M059J (cell line): Measurements from ENCODE around the gene CISD3. TPM values are rescaled to one million over a fixed set of nuclear protein-coding genes. Genes with fewer than 3 reads are reported as not detected.
"Not testable (repeated sequence)": the region's sequence is repeated elsewhere in the genome, so short reads cannot be mapped to it uniquely, and the experiment has no call there.

Source experiments
- DNase-seq: peaks from one replicate; pipeline ENCODE4 v3.0.0-alpha.2; 2012; ENCODE audit warnings: low read depth
- total RNA-seq: library from RNA; depleted of rRNA; stranded (reverse); fragments of >200 nt; shearing (Covaris generic); gene quantifications from 2 replicates; pipeline ENCODE4 v1.2.3, GENCODE V29; 2014

The CISD3 gene
- total RNA-seq, 1 experiment from 2014 or later, result 5.9 TPM

GRCh38 chr17:38707678-38708351 is 22.3 kb upstream of the CISD3 start:
- DNase-seq, result no peak

GRCh38 chr17:38709104-38709820 is 20.9 kb upstream of the CISD3 start:
- no peak for DNase-seq

DNA sequence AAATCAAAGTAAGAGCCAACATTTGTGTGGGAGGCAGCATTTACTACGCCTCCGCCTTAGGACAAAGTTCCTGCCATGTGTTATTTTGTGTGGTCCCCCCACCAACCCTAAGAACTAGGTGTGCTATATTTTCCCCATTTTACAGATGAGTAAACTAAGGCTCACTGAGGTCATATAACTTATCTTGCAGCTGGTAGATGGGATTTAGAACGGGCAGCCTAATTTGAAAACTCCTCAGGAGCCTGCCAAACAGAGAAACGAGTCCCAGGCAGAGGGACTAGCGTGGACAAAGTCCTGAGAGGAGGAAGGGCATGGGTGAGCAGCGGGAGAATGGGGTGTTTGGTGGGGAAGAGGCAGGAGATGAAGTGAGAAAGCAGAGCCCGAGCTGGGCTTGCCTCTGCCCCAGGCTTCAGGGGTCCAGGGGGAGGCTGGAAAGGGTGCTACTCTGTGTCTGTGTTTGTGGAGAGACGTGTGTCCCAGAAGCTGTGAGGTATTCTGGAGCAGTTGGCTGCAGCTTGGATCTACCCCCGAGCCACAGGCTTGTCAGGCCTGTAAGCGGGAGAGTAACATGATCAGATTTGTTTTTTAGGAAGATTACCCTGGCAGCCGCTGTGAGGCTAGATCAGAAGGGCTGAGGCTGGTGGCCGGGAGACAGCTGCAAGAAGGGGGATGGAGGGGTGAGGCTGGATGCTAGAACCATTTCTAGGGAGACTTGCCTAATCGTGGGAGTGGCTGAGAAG is 20.1 kb upstream of the CISD3 start:
- no peak for DNase-seq

DNA sequence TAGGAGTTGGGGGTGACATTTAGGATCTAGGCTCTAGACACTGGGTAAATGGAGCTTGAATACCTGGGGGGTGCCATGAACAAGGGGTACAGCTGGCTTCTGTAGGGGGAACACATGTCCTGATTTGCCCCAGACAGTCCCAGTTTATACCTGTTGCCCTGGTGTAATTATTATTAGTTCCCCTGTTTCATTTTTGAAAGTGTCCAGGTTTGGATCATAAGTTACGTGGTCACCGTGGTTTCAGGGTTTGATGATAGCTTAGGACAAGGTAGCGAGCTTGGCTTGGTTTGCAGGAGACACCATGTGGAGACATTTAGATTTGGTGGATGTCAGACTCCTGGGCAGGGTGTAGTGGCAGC is 19.6 kb upstream of the CISD3 start:
- DNase-seq, result no peak

GRCh38 chr17:38710985-38711384 is 19.2 kb upstream of the CISD3 start:
- DNase-seq, result no peak

GRCh38 chr17:38711792-38712571 is 18.2 kb upstream of the CISD3 start:
- DNase-seq, result no peak

GRCh38 chr17:38712593-38712992 is 17.5 kb upstream of the CISD3 start:
- no peak for DNase-seq

GRCh38 chr17:38713456-38714075 is 16.6 kb upstream of the CISD3 start:
- no peak for DNase-seq

- DNase-seq, result no peak
These were observed 14.8 kb upstream of the CISD3 start for GRCh38 chr17:38715216-38715943.

DNA sequence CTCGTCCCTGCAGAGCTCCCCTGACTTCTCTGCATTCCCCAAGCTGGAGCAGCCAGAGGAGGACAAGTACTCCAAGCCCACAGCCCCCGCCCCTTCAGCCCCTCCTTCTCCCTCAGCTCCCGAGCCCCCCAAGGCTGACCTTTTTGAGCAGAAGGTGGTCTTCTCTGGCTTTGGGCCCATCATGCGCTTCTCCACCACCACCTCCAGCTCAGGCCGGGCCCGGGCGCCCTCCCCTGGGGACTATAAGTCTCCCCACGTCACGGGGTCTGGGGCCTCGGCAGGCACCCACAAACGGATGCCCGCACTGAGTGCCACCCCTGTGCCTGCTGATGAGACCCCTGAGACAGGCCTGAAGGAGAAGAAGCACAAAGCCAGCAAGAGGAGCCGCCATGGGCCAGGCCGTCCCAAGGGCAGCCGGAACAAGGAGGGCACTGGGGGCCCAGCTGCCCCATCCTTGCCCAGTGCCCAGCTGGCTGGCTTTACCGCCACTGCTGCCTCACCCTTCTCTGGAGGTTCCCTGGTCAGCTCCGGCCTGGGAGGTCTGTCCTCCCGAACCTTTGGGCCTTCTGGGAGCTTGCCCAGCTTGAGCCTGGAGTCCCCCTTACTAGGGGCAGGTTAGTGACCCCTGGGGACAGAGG is 13.7 kb upstream of the CISD3 start:
- DNase-seq, result no peak

DNA sequence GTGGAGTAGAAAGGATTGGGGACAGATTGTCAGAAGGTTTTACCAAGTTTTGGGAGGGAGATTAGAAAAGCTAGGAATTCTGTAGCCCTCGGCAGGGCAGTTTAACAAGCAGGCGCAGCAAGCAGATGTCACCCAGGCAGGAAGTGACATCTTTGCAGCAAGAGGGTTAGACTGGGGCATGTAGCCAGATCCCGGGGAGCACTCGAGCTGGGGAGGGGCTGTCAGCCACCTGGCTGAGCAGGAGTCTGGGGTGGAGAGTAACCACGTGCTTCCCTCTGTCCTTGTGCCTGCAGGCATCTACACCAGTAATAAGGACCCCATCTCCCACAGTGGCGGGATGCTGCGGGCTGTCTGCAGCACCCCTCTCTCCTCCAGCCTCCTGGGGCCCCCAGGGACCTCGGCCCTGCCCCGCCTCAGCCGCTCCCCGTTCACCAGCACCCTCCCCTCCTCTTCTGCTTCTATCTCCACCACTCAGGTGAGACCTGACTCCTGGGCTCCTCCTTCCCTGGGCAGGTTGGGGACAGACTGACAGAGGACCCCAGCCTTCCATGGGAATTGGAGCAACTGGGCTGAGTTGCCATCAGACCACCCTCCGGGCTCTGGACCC is 12.9 kb upstream of the CISD3 start:
- DNase-seq, result no peak

DNA sequence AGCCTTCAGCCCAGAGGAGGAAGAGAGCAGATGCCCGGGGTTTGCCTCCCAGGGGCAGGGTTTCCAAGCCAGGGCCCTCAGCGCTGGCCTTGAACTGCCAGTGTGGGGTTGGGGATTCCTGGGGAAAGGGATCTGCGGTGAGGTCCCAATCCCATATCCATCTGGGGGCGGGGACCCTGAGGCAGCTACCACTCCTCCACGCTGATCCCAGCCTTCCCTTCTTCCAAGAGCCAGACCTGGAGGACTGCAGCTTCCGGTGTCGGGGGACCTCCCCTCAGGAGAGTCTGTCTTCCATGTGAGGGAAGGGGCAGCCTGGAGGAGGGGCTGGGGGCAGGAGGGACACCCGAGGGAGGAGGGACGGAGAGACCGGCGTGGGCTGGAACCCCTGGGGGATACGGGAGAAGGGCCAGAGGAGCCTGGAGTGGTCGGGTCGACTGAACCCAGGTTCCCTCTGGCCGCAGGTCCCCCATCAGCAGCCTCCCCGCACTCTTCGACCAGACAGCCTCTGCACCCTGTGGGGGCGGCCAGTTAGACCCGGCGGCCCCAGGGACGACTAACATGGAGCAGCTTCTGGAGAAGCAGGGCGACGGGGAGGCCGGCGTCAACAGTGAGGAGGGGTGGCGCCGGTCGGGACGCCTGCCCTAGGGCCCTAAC is 10.7 kb upstream of the CISD3 start:
- DNase-seq, result no peak

DNA sequence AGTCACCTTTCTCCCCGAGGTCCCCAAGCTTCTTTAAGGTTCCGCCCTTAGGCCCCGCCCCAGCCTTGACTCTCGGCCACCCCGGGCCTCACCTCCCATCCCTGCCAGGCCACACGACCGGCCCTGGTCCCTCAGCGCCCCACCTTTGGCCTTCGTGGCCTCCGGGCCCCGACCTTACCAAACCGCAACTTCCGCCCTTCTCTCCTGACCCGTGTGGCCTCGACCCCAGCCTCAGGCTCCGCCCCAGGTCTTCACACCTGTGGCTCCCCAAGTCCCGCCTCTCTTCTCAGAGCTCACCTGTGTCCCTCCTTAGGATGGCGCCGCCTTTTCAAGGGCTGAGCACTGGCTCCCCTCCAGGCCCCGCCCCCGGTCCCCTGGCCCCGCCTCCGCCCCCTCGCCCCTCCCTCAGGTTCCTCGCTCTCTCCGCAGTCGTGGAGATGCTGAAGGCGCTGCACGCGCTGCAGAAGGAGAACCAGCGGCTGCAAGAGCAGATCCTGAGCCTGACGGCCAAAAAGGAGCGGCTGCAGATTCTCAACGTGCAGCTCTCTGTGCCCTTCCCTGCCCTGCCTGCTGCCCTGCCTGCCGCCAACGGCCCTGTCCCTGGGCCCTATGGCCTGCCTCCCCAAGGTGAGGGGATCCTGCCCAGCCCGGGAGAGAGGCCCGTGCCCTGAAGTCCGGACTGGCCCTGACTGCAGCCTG is 10.0 kb upstream of the CISD3 start:
- no peak for DNase-seq

GRCh38 chr17:38720941-38721340 is 9.2 kb upstream of the CISD3 start:
- no peak for DNase-seq

GRCh38 chr17:38721802-38722201 is 8.3 kb upstream of the CISD3 start:
- no peak for DNase-seq

- DNase-seq, result peak; percentile 45
These were observed 5.7 kb upstream of the CISD3 start for GRCh38 chr17:38724337-38724988.

DNA sequence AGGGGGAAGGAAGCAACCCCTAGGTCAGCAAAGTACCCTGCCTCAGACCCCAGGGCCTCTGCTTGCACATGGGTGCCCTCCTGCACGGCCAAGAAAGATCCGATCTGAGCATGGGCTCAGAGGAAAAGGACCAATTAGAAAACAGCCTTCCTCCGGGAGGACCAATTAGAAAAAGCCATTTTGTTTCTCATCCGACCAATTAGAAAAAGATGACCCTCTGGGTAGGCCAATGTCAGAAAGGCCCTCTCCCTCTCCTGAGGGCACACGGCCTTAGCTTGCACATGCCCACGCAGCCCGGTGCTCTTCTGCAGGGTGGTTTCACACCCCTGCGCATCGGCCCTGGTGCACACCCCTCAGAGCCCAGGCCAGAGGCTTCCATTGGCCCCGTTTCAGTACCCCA is 5.1 kb upstream of the CISD3 start:
- no peak for DNase-seq

DNA sequence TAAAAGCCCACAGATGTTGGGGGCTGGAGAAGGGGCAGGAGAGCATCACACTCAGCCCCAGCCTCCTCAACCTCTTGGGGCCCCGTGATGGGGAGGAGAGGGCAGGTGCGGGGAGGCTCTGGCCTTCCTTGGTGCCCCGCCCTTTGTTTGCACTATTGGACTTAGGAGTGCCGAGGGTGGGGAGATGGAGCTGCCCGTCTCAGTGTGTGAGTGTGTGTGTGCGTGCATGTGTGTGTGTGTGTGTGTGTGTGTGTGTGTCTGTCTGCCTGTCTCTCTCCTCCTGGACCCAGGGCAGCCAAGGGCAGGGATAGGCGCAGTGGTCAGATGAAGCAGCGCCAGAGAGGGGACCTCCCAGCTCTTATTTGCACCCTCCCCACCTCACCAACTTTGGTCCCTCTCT is 4.0 kb upstream of the CISD3 start:
- not testable (repeated sequence) for DNase-seq
